HK-2 (cell line): Measurements from ENCODE around the gene ENTPD1.
"Not testable (repeated sequence)": the region's sequence is repeated elsewhere in the genome, so short reads cannot be mapped to it uniquely, and the experiment has no call there.

ENCODE experiments used
- DNase-seq: peaks from one replicate; pipeline ENCODE4 v3.0.0-alpha.2; 2018; ENCODE audit not compliant: unreplicated experiment

ENTPD1 gene

DNA sequence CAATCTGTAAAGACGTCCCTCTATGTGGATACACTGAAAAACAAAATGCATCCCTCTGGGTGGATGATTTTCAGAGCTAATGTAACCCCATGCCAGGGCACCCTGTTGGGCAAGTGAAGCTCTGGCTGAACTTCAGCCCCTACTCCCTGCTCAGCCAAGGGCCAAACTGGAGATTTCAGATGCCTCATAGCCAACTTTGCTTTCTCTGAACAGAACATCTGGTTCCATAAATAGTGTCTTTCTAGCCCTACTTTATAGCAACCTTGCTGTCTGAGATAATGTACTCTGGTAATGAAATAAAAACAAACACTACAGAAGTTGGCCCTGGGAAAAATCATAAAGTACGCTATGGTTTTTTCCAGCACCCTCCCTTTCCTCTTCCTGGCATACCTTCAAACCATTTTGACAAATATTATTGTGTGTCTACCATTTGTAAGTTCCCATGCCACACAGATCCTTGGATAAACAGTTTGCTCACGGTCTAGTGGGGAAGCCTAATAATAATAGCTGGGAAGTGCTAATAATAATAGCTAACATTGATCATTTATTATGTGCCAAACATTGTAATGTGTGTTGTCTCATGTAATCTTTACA, 3.4 kb downstream of the ENTPD1 start:
- no peak for DNase-seq

DNA sequence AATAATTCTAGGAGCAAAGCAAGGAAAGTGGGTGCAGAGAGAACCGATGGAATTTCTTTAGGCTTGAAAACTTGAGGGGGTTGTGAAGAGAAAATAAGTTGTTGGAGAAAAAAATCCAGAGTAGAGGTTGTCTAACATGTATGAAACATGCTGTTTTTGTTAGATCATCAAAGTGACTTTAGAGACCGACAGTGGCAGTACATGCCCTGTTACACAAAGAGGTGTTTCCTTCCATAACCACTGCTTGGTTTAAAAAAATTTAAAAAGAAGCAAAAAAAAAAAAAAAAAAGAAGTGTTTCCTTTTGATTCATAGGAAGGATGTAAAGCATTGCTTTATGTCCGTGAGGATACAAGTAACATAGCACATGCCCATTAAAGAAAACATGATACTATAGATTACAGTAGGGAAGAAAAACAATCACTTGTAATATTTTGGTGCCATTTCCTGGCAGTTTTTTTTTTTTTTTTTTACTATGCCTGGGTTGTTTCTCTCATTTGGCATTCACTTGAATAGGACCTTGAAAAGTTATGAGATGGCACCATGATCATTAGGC, 6.1 kb downstream of the ENTPD1 start:
- no peak for DNase-seq

DNA sequence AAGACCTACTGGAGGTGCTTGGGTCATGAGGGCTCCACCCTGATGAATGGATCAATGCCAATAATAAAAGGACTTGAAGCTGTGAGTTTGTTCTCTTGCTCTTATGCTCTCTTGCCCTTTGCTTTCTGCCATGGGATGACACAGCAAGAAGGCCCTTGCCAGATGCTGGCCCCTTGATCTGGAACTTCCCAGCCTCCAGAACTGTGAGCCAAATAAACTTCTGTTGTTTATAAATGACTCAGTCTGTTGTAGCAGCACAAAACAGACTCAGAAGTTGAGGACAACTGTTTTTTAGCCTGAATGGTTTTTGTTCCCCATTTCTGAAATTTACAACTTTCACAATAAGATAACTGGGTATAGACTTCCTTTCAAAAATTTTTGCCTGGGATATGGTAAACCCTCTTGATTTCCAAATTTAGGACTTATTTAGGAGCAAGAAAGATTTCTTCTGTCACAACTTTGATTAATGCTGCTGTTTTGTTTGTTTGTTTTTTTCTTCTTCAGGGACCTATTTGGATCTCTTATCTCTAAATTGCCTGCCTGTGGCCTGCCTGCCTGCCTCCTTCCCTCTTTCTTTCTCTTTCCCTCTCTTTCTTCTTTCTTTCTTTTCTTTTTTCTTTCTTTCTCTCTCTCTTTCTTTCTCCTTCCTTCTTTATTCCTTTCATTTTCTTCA, 12.1 kb downstream of the ENTPD1 start:
- DNase-seq = no peak

DNA sequence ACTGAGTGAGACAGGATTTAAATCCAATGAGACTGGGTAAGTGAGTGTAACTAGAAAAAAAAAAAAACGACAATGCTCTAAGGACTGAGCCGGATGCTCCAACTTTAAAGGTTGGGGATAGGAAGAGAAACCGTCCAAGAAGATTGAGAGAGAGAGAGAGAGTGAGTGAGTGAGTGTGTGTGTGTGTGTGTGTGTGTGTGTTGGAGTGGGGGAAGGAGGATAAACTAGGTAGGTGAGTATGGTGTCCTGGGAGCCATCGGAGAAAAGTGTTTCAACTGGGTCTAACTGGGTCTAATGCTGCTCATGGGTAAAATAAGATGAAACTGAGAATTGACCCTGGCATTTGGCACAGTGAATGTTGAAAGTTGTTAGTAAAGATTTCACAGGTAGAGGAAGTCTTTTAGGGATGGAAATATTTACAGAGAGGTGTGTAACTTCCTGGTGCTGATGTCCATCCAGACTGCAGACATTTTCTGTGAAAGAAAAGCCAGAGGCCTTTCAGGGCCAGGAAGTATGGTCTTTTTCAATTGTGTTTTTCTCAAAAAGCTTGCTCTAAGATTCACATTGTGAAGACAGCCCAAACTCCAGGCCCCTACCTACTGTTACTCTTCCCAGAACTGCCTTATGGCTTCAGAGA, 14.2 kb downstream of the ENTPD1 start:
- no peak for DNase-seq

DNA sequence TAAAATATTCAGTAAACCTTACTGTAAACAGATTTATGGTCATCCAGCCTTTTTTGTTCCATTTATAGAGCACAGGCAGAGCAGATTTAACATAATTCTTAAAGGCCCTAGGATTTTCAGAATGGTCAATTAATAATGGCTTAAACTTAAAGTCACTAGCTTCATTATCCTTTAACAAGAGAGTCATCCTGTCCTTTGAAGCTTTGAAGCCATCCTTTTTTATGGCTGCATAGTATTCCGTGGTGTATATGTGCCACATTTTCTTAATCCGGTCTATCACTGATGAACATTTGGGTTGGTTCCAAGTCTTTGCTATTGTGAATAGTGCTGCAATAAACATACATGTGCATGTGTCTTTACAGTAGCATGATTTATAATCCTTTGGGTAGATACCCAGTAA, 17.5 kb downstream of the ENTPD1 start:
- not testable (repeated sequence) for DNase-seq

DNA sequence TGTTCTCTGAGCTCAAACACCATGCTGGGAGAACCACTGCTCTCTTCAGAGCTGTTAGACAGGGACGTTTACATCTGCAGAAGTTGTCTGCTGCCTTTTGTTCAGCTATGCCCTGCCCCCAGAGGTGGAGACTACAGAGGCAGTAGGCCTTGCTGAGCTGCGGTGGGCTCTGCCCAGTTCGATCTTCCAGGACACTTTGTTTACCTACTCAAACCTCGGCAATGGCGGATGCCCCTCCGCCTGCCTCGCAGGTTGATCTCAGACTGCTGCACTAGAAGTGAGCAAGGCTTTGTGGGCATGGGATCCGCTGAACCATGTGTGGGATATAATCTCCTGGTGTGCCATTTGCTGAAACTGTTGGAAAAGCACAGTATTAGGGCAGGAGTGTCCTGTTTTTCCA, 21.7 kb downstream of the ENTPD1 start:
- DNase-seq = not testable (repeated sequence)

DNA sequence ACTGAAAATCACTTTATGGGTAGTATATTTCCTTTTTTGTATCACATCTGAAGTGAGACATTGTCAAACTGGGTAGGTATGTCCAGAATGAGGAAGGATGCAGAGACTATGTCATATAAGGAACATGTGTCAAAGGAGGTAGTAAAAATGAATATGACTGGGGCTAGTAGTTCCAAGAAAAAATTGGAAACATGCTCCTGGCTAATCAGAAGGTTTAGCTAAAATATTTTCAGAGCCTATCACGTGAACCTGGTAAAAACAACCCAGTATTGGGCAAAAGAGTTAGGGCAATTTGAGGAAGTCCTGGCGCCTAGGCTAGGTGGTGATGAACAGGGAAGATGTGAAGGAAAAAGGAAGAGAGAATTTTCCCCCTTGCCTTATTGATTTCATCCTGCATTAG, 26.4 kb downstream of the ENTPD1 start:
- no peak for DNase-seq

DNA sequence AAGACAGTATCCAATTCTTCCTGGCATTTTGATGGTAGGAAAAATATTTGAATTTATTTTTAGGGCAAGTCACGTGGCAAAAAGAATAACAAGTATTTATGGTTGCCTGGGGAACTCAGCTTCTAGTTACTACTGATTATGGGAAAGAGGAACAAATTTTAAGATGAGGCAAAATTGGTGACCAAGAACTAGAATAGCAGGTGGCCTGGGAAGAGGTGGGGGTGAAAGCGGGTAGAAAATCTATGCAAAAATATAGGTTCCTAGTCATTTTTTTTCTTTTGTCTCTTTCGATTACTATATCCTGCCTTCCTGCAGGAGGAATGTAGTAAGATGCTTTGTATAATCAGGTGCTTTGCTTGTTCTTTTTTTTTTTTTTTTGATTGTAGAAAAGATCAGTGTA, 27.8 kb downstream of the ENTPD1 start:
- DNase-seq = no peak

DNA sequence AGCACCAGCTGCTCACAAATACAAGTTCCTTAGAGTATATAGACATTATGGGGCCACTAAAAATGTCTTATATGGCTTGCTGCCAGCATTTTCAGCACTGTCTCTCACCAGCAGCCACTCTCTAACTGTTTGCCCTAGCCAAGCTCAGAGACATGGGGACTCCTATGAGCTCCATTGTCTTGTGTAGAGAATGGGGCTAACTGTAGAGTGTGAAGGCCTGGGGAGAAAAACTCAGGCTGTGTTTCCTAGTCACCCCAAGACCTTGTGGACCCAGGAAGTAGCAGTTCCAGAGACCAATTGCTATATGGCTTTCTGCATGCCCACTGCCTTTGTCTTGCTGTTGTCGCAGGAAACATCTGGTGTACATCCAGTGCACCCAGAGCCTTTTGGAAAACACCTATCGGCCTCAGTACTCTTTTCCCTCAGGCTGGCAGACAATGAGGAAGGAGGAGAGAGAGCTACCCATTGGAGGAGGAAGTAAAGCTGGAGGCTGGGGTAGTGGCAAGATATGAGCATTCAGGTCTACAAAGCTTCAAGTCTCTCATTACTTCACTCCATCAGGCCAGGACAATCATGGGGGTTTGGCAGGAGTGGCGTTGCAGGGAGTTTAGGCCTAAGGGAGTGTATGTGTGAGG, 28.4 kb downstream of the ENTPD1 start:
- no peak for DNase-seq

DNA sequence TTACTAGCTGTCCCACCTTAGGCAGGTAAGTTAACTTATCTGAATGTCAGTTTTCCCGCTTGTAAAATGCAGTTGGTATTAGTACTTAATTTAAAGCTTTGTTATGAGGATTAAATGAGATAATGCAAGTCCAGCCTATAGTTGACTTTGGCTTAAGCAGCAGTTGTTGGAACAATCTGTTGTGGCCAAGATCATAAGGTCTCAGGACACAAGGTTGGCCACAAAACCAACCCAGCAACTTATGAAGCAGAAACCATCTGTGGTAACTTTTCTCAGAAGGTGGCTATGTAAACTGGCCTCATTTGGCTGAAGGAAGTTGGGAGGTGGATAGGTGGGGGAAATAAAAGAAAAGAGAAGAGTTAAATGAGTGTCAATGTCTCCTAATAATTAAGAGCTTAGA, 29.4 kb downstream of the ENTPD1 start:
- no peak for DNase-seq

DNA sequence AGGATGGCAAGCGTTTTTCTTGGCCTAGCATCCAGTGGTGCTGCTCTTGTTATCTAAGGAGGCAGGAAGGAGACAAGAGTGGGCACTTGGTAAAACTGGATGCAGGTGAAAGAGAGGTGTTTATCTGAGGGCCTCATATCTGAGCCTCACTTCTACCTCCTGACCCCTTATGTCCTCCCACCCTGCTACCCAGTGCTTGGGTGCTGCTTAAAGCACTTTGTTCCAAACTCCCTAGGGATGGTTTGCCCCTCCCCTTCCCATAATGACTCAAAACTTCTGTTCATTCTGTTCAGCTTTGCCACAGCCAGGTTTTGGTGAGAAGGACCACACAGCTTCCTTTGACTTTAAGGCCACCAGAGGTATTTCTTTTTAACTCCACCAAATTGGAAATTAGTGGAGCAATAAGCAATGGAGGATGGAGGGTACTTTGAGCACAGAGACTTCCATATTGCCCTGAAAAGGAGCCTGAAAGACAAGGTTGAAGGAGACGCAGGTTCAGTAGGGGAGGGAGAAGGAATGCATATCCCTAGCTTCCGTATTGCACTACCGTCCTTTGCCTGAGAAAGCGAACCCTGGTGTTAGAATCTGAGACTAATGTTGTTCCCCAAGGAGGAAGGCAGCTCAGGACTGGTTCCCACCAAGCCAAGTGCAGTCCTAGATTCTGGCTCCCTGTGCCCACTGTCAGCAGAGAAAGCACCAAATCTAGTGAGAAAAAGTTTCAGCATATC, 30.1 kb downstream of the ENTPD1 start:
- DNase-seq = no peak

DNA sequence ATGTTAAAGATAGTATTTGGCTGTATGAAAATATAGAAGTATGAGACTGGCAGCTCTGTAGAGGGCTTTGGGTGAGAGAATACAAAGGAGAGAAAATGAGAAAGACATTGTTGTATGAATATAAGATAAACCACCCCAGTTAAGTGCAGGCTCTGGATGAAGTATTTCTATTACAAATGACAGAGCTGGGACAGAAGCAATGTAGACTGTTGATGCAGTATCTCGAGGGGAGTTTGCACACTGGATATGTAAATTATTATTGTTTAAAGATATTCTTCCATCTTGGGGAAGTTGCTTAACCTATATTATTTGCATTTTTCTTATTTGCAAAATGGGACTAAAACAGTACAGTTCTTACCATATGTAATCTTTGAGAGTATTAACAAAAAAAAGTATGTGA, 31.5 kb downstream of the ENTPD1 start:
- no peak for DNase-seq

DNA sequence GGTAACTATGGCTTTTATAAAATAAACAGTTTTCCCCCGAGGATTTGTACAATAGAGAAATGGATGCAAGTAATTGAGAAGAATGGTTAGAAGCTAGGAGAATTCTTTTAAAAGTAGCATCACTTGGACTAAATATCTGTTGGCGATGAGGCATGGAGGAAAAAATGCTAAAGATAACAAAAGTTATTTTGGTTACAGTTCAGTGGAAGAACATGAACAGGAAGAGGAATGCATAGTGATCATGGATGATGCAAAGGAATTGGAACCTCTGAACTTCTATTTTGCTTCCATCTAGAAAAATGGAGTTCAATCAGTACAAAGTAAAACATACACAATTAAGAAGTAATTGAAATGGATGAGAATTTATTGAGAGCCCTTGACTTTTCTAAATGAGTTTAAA, 32.9 kb downstream of the ENTPD1 start:
- DNase-seq = no peak

DNA sequence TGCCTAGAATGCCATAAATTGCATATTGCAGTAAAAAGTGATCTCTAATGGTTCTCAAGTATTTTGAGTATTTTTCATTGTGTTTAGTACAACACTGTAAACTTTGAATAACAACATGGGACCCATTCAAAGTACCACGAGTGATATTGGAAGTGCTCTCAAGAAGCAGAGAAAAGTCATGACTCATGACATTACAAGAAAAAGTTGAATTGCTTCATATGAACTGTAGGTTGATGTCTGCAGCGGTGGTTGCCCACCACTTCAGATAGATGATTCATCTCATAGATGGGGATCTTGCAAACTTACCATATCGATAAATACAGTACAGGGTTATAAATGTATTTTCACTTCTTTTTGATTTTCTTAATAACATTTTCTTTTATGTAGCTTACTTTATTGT, 33.9 kb downstream of the ENTPD1 start:
- no peak for DNase-seq

DNA sequence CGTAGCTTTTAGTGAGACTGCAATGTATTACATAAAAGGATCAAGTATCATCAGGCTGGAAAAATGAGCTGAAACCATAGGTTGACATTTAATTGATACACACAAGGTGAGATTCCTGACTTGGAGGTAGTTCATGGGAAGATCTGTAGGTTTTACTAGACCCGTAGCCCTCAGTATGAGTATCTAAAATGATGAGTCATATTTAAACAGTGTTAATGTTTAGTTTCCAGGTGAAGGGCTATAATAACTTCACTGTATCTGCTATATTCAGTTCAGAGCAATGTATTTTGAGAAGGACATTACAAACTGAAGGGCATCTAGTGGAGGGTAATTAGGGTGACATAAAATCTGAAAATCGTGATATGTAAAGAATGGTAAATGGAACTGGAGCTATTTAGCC, 35.0 kb downstream of the ENTPD1 start:
- no peak for DNase-seq

DNA sequence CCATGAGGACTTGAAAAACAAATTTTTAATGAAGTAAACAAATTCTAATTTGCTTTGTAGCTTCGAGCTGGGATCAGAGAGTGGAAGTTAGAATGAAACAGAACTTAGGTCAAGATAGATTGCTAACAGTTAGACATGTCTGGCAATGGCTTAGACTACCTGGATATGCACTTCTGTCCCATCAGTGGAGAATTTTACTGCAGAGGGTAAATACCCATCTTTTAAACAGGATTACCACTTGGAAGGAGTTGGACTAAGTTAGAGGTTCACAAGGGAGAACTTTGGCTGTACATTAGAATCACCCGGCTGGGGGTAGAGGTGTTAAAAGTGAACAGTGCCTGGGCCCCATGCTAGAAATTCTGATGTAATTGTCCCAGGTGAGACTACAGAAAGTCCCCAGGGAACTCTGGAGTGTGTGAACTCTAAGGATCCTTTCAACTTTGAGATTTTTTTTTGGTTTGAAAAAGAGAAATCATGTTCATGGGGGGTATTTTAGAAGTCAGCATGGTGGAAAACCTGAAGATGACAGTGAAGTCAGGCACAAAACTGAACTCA, 35.5 kb downstream of the ENTPD1 start:
- no peak for DNase-seq

DNA sequence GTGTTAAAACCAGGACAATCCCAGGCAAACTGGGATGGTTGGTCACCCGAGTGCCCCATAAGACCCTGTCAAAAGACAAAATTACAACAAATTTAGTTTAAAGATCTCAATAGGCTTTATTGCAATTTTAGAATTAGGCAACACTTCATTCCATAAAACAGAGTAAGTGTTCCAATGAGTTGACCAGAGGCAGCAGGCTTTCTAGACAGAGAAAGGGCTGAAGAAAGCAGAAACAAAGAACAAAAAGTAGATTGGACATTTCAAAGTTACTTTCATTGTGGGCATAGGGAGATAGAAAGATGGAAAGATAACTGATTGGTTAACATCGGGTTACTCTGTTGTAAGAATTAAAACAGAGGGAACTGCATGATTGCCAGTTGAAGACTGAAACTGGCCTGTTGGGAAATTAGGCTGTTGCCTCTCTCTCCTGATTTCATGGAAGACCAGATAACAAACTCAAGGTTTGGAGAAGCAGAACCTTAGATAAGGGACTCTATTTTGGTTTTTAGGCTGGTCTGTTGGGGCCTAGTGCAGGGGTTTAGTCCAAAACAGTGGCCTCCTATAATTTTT, 36.3 kb downstream of the ENTPD1 start:
- DNase-seq = no peak

DNA sequence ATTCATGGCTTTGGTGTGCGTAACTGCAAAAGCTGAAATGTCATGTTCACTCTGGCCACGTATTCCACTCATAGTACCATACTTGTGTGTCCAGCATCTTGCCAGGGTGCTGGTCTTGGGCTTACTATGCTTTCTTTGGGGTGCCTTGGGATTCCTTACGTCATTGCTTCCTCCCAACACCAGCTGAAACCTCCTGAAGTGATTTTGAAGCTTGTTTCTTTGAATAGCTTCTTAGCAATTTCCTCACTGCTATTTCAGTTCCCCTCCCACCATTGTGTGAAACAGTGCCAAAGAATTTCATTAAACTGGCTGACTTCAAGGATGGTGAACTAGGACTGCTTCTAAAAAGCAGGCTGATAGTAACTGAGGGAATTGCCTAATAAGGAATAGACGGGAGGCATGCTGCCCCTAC, 36.9 kb downstream of the ENTPD1 start:
- DNase-seq = no peak

DNA sequence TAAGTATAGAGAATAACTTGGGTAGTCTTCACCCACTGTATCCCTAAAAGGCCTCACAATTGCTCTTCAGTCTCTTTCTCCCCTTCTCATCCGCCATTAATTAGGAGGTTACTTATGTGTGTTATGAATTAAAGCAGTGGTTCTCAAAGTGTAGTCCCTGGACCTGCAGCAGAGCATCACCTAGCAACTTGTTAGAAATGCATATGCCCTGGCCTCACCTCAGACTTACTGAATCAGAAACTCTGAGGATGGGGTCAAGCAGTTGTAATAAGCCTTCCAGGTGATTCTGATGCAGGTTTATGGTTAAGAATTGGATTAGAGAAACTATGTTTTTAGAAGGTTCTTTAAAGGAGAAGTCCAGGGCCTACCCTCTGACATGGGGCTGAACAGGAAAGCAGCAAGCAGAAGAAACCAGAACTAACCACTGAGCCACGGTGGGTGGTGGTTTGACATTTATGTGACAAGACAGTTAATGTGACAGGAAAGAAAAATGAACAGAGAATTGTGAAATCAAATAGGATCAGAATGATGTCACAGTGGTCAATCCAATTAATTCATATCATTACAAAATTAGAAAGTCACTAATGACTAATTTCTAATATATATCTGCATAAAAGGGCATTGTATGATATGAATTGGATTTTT, 37.6 kb downstream of the ENTPD1 start:
- DNase-seq = no peak

DNA sequence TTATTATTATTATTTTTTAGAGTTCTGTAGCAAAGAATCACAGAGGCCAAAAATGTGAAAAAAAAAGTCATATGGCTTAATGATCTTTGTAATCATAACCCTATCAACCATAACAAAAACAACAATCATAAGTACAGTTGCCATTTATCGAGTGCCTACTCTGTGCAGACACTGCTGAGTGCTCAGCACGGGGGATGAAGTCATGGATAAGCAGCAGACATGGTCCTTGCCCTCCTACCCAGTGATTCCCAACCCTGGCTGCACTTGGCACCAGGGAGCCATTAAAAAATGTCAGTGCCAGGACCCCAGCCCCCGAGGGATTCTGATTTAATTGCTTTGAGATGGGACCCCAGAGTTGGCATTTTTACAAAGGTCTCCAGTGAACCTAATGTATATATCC, 38.2 kb downstream of the ENTPD1 start:
- DNase-seq = no peak

DNA sequence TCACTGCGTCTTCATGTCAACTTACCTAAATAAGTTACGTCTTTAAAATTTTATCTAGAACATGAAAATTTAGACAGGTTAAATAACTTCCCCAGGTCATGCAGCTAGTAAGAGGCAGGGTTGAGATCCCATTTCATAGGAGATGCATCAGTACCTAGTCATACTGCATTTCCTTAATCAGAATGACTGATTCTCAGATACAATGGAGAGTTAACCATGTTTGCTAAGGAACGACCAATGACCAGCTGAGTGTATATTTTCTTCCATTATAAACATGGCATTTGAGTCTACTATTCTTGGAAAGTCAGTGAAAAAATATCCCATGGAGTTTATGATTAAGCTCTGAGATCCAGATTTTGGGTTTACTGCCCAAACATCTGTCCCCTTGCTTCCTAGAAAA, 39.6 kb downstream of the ENTPD1 start:
- DNase-seq = no peak
